Measurements from ENCODE around the gene FUT1. TPM values are rescaled to one million over a fixed set of nuclear protein-coding genes. Genes with fewer than 3 reads are reported as not detected.

The FUT1 gene
- total and polyA plus RNA-seq, 2 of the 8 experiments (the other 6 are each of a cell fraction or from before 2014, with no cell fraction given) = 7.4 to 12.9 TPM

- TF ChIP-seq NRF1 (IDR thresholded peaks at IDR 0.05; ENCODE audit: low read depth, low read length) (0 out of 2 replicates have a peak, but pooled peaks have one; percentile 6), TBP (IDR thresholded peaks at IDR 0.05; ENCODE audit: low read depth, low read length) (no peak), BCL11A (IDR thresholded peaks at IDR 0.05; ENCODE audit: low read depth in 2 of 2, low read length in 2 of 2) (no peak), SAP30 (IDR thresholded peaks at IDR 0.05; ENCODE audit: insufficient read depth, insufficient replicate concordance, low read length) (no peak), SUZ12 (IDR thresholded peaks at IDR 0.05; ENCODE audit: low read length) (peak; percentile 29; the same call in 1 of the 2 replicates), HDAC2 (IDR thresholded peaks at IDR 0.05; ENCODE audit: borderline replicate concordance in 1 of 2, low read depth in 2 of 2, low read length in 2 of 2) (0 out of 4 replicates have a peak, but pooled peaks of 1 of the 2 experiments have one; percentile 84), BACH1 (IDR thresholded peaks at IDR 0.05; ENCODE audit: low read length) (peak; percentile 61), KDM4A (IDR thresholded peaks at IDR 0.05; ENCODE audit: low read depth, low read length, severe bottlenecking) (peak; percentile 87), TAF7 (optimal IDR thresholded peaks at IDR 0.05; ENCODE audit: borderline replicate concordance, low read depth, low read length) (peak; percentile 8), CHD1 (IDR thresholded peaks at IDR 0.05; ENCODE audit: low read depth, low read length) (no peak), CREB1 (IDR thresholded peaks at IDR 0.05) (0 out of 2 replicates have a peak, but pooled peaks have one; percentile 12), SP4 (IDR thresholded peaks at IDR 0.05; ENCODE audit: low read length) (peak; percentile 78; the same call in 1 of the 2 replicates), HDAC6 (IDR thresholded peaks at IDR 0.05; ENCODE audit: low read depth, low read length) (no peak), KDM1A (IDR thresholded peaks at IDR 0.05; ENCODE audit: borderline replicate concordance, low read length) (no peak), USF2 (IDR thresholded peaks at IDR 0.05; ENCODE audit: low read length) (no peak)
These were observed 13.7 kb downstream of the FUT1 start (continued) for GRCh38 chr19:48738557-48739403.

Measured in H1 (cell line).